SH-SY5Y (cell line): ENCODE results near the gene APOH.

Source experiments
- GATA2 ChIP-seq: IDR thresholded peaks from 2 replicates; pipeline ENCODE4 v1.6.1; 2011; ENCODE audit warnings: mild to moderate bottlenecking, low read depth, low read length
- GATA3 ChIP-seq: IDR thresholded peaks from 2 replicates; pipeline ENCODE4 v1.6.1; 2011; ENCODE audit warnings: low read depth, mild to moderate bottlenecking, low read length, moderate library complexity

- TF ChIP-seq GATA2 (no peak), GATA3 (no peak)
Measured at GRCh38 chr17:66275651-66276050, 46.4 kb upstream of the APOH start.
